Measurements from ENCODE around the gene PPP6R2.

PPP6R2 gene

GRCh38 chr22:50302041-50302541 lies 41.0 kb upstream of the PPP6R2 start:
- CTCF ChIA-PET: interaction anchor here (1.3 kb wide), 1 partner anchor 26 kb away, joined by 5 read pairs; no protein-coding TSS in a partner anchor
- H3K36me3 Mint-ChIP-seq: no peaks in the 10 kb centered on the region
- no peaks in the 10 kb centered on the region for H3K9me3 Mint-ChIP-seq
- H3K27ac Mint-ChIP-seq: no peak overlapping the region
- DNase-seq: no peak
- H3K27me3 Mint-ChIP-seq: peaks cover 88% of the 10 kb centered on the region
- H3K4me1 Mint-ChIP-seq: peaks cover 15% of the 10 kb centered on the region
- H3K4me3 Mint-ChIP-seq: no peak overlapping the region

GRCh38 chr22:50302564-50302963 lies 40.6 kb upstream of the PPP6R2 start:
- Mint-ChIP-seq H3K4me3 (no peak overlapping the region), H3K27ac (no peak overlapping the region), H3K9me3 (no peaks in the 10 kb centered on the region), H3K27me3 (peaks cover 84% of the 10 kb centered on the region), H3K4me1 (peaks cover 15% of the 10 kb centered on the region), H3K36me3 (no peaks in the 10 kb centered on the region)
- DNase-seq: no peak
- CTCF ChIA-PET: interaction anchor here (1.3 kb wide), 1 partner anchor 26 kb away, joined by 5 read pairs; no protein-coding TSS in a partner anchor

DNA sequence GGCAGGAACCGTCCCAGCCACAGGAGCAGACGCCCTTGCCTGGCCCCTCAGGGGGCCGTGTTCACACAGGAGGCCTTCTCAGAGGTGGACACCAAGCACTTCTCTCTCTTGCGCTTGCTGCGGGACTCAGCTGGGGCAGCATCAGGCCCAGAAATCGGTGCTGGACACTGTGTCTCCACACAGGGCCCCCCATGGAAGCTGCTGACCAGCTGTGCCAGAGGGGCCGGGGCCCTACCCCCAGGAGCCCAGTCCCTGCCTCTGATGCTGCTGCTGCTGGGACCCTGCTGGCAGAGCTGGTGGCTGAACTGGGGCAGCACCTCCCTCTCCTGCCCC lies 39.6 kb upstream of the PPP6R2 start:
- no peak for DNase-seq
- Mint-ChIP-seq H3K27me3 (peaks cover 84% of the 10 kb centered on the region), H3K4me3 (no peak overlapping the region), H3K36me3 (no peaks in the 10 kb centered on the region), H3K27ac (no peak overlapping the region), H3K4me1 (peaks cover 17% of the 10 kb centered on the region), H3K9me3 (no peaks in the 10 kb centered on the region)
- CTCF ChIA-PET: no interaction called here

DNA sequence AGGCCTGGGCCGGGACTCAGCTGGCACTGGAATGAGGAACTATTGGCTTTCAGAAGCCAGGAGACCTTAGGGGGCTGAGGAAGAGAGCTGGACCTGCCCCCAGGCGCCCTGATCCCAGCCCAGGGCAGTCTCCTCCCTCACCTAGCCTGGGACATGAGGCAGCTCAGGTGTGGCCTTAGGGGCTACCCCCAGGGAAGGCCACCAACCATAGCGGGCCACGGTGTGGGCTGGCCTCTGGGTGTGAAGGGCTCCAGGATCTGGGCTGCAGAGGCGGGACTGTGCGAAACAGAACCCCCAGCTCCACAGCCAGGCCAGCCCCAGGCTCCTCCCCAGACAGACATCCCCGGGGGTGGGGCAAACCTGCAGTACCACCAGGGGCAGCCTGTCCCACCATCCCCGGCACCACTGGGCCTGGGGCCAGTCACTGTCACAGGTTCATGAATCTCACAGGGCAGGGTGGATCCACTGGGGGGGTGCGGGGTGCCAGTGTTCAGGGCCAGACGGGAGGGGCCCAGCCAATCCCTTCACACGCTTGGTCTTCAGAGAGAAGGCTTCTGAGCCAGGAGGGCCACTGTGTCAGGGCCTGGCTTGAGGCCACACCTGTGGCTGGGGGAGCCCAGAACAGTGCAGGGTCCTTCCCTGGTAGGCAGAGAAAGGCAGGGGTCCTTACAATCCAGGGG lies 39.1 kb upstream of the PPP6R2 start:
- DNase-seq: peak; percentile 34
- Mint-ChIP-seq H3K4me3 (no peak overlapping the region), H3K27me3 (peaks cover 84% of the 10 kb centered on the region), H3K27ac (no peak overlapping the region), H3K9me3 (no peaks in the 10 kb centered on the region), H3K4me1 (peaks cover 21% of the 10 kb centered on the region), H3K36me3 (no peaks in the 10 kb centered on the region)
- CTCF ChIA-PET: interaction anchor here (1.6 kb wide), 1 partner anchor 16 kb away, joined by 4 read pairs; no protein-coding TSS in a partner anchor

DNA sequence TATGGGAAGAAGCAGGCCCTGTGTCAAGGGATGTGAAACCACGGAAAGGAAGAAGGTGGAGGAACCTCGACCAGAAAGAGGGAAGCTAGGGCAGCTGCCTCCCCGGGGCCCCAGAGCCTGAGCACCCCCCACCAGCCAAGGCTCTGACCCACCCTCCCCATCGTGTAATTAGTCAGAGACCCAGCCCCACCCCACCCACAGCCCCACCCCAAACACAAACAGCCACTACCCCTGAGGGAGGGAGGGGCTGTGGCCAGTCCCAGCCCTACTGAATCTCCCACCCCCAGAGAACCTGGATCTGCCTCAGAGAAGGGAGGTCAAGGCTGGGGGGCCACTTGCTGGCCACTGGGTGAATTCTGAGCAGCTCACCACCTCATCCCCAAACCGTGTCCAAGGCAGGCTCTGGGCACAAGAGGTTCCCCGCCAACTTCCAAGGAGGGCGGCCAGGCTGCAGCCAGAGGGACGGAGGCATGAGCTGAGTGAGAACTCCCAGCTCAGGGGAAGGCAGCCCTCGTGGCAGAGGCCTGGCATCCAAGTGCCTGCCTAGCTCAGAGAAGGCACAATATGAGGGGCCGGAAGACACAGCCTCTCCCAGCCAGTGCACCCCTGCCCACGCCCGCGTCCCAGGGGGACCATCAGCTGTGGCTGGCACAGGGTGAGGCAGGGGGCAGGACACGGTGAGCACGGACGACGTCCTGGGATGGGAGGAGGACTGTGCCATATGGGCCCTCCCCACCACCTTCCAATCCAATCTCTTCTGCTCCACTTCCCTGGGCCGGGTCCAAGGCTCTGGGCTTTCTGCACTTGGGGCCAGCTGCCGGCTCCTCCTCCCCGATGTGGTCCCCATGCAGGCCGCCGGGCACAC lies 38.4 kb upstream of the PPP6R2 start:
- DNase-seq: no peak
- Mint-ChIP-seq H3K27me3 (peaks cover 88% of the 10 kb centered on the region), H3K27ac (no peak overlapping the region), H3K9me3 (no peaks in the 10 kb centered on the region), H3K4me1 (peaks cover 21% of the 10 kb centered on the region), H3K4me3 (no peak overlapping the region), H3K36me3 (no peaks in the 10 kb centered on the region)
- CTCF ChIA-PET: interaction anchor here (1.6 kb wide), 1 partner anchor 16 kb away, joined by 4 read pairs; no protein-coding TSS in a partner anchor

DNA sequence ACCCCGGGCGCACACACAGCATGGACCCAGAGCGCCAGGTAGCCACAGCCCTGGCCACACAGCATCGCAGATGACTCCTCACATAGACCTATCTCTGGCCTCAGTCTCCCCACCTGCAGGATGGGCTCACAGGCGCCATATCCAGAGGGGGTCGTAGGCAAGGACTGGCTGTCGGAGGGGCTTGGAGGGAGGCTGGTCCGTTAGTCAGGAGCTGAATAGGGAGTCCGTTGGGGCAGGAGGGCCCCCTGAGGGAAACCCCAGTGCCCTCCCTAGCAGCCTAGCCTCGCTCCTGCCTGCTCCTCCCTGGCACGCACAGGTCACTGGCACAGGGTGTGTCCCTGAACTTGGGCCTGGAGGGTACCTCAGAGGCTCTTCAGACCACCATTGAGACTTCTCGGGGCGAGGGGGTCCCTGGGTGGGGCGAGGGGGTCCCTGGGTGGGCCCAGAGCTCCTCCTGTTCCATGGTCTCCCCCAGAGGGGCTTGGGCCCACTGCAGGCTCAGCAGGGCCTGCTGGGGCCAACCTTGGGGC lies 37.7 kb upstream of the PPP6R2 start:
- no peak overlapping the region for H3K27ac Mint-ChIP-seq
- H3K36me3 Mint-ChIP-seq: no peaks in the 10 kb centered on the region
- no peaks in the 10 kb centered on the region for H3K9me3 Mint-ChIP-seq
- CTCF ChIA-PET: interaction anchor here (1.6 kb wide), 1 partner anchor 15 kb away, joined by 4 read pairs; no protein-coding TSS in a partner anchor
- DNase-seq: no peak
- H3K27me3 Mint-ChIP-seq: peaks cover 93% of the 10 kb centered on the region
- no peak overlapping the region for H3K4me3 Mint-ChIP-seq
- peaks cover 21% of the 10 kb centered on the region for H3K4me1 Mint-ChIP-seq

- CTCF ChIA-PET: interaction anchor here (0.9 to 1.6 kb wide), 3 partner anchors 14 to 30 kb away, joined by 3 to 4 read pairs (median 3); no protein-coding TSS in a partner anchor
- Mint-ChIP-seq H3K36me3 (no peaks in the 10 kb centered on the region), H3K4me3 (peak overlapping the region; percentile 60), H3K9me3 (no peaks in the 10 kb centered on the region), H3K27ac (no peak overlapping the region), H3K27me3 (peaks cover 87% of the 10 kb centered on the region), H3K4me1 (peaks cover 21% of the 10 kb centered on the region)
- DNase-seq: no peak
These were observed 37.1 kb upstream of the PPP6R2 start for GRCh38 chr22:50305923-50306566.

DNA sequence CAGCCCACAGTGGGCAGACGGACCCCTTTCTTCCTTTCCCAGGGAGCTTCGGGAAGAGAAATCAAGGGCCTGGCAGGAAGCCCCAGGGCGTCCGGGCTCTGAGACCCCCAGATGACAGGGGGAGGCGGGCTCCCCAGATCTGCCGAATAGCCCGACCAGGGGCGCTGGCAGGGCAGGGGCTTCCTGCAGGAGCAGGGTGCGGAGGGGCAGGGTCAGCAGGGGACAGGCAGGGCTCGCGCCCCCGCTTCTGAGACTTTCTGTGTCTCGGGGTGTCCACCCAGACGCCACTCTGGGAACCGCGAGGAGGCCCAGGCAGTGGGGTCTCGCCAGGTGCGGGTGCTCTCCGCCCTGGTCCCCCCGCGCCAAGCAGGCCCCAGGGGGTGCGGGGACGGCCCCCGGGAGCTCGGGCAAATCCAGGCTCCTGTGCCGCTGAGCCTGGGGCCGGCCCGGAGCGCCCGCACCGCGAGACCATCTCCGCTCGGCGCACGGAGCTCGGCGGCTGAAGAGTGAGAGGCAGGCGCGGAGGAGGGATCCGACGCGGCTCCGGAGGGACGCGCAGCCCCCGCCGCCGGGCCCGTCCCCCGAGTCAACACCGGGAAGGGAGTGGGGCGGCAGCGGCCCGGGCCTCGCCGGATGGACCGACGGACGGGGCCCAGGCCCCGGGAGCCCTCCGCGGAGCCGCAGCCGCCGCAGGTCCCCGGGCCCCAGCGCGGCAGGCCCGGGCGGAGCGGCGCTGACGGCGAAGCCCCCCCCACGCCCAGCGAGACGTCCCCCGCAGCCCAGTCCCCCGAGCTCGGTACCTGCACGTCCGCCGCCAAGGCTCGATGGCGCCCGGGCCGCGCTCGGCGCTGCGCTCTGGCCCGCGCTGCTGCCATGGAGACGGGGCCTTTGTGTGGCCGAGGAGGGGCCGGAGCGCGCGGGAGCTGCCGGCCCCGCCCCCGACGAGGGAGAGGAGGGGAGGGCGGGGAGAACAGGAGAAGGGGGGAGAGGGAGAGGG lies 36.1 kb upstream of the PPP6R2 start, which contains the start of gene PLXNB2:
PLXNB2 (minus strand) TSS at position 894 of the 997 bp plus-strand sequence. CDS start 17,062 bp downstream, outside the sequence.
- H3K36me3 Mint-ChIP-seq: no peaks in the 10 kb centered on the region
- H3K27ac Mint-ChIP-seq: no peak within 1 kb of the TSS
- DNase-seq: peak; percentile 48
- H3K9me3 Mint-ChIP-seq: no peaks in the 10 kb centered on the region
- H3K4me3 Mint-ChIP-seq: no peak within 1 kb of the TSS
- H3K4me1 Mint-ChIP-seq: peaks cover 21% of the 10 kb centered on the region
- CTCF ChIA-PET: interaction anchor here (0.9 kb wide), 2 partner anchors 21 to 31 kb away, joined by 3 read pairs; no protein-coding TSS in a partner anchor
- peaks cover 77% of the 10 kb centered on the region for H3K27me3 Mint-ChIP-seq

- Mint-ChIP-seq H3K4me3 (no peak overlapping the region), H3K27ac (no peak overlapping the region), H3K36me3 (no peaks in the 10 kb centered on the region), H3K27me3 (peaks cover 67% of the 10 kb centered on the region), H3K4me1 (peaks cover 21% of the 10 kb centered on the region), H3K9me3 (no peaks in the 10 kb centered on the region)
- no peak for DNase-seq
- CTCF ChIA-PET: no interaction called here
These were observed 35.1 kb upstream of the PPP6R2 start for GRCh38 chr22:50307890-50308596.

DNA sequence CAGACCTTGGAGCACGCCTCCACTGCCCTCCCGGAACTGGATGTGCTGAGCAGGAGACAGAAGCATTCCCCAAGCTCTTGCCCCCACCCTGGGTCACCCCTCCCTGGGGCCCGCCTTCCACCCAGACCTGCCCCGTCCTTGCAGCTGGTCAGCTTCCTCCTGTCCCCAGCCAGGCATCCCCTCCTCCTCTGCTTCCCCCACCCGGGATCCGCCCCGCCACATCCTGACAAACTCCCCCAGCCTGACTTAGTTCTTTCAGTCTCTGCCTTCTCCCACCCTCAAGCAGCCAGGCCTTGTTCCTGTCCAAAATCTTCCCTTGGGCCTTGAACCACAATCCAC lies 34.6 kb upstream of the PPP6R2 start:
- CTCF ChIA-PET: no interaction called here
- H3K4me1 Mint-ChIP-seq: peaks cover 21% of the 10 kb centered on the region
- DNase-seq: no peak
- H3K27ac Mint-ChIP-seq: no peak overlapping the region
- no peaks in the 10 kb centered on the region for H3K36me3 Mint-ChIP-seq
- no peaks in the 10 kb centered on the region for H3K9me3 Mint-ChIP-seq
- peak overlapping the region; percentile 49 for H3K4me3 Mint-ChIP-seq
- peaks cover 62% of the 10 kb centered on the region for H3K27me3 Mint-ChIP-seq

- Mint-ChIP-seq H3K36me3 (no peaks in the 10 kb centered on the region), H3K27ac (no peak overlapping the region), H3K27me3 (peaks cover 57% of the 10 kb centered on the region), H3K4me1 (peaks cover 25% of the 10 kb centered on the region), H3K4me3 (peak overlapping the region; percentile 49), H3K9me3 (no peaks in the 10 kb centered on the region)
- DNase-seq: no peak
- CTCF ChIA-PET: no interaction called here
These were observed 34.0 kb upstream of the PPP6R2 start for GRCh38 chr22:50308986-50309600.

- no peaks in the 10 kb centered on the region for H3K36me3 Mint-ChIP-seq
- no peaks in the 10 kb centered on the region for H3K9me3 Mint-ChIP-seq
- H3K27me3 Mint-ChIP-seq: peaks cover 52% of the 10 kb centered on the region
- H3K4me1 Mint-ChIP-seq: peaks cover 26% of the 10 kb centered on the region
- no peak overlapping the region for H3K27ac Mint-ChIP-seq
- CTCF ChIA-PET: no interaction called here
- no peak for DNase-seq
- no peak overlapping the region for H3K4me3 Mint-ChIP-seq
These were observed 33.5 kb upstream of the PPP6R2 start for GRCh38 chr22:50309601-50309991.
